LNCaP clone FGC (cell line): ENCODE measurements around the gene TP53TG5.

Experiments
- DNase-seq: peaks from one replicate; pipeline ENCODE4 v3.0.0-alpha.2; 2011; ENCODE audit warnings: low read depth
- H3K4me3 ChIP-seq: 2 replicates; pipeline ENCODE4 v1.5.1; 2011; ENCODE audit warnings: mild to moderate bottlenecking, low read depth, low read length, control low read depth
- CTCF ChIP-seq: IDR thresholded peaks from 2 replicates; pipeline ENCODE4 v1.5.1; 2012; ENCODE audit warnings: mild to moderate bottlenecking; ENCODE audit not compliant: control insufficient read depth, insufficient read depth; ENCODE audit errors: extremely low read depth

Gene TP53TG5

GRCh38 chr20:45359406-45360148 is 18.5 kb downstream of the TP53TG5 start:
- TF ChIP-seq CTCF = no peak
- no peak overlapping the region for H3K4me3 ChIP-seq
- DNase-seq = no peak

- H3K4me3 ChIP-seq = no peak overlapping the region
- TF ChIP-seq CTCF = no peak
- no peak for DNase-seq
Observed at GRCh38 chr20:45359069-45359405, 19.1 kb downstream of the TP53TG5 start.

GRCh38 chr20:45358282-45359068 is 19.6 kb downstream of the TP53TG5 start:
- no peak for TF ChIP-seq CTCF
- no peak for DNase-seq

GRCh38 chr20:45355209-45356084 is 22.7 kb downstream of the TP53TG5 start:
- no peak overlapping the region for H3K4me3 ChIP-seq
- no peak for DNase-seq
- no peak for TF ChIP-seq CTCF

More at GRCh38 chr20:45358282-45359068, 19.6 kb downstream of the TP53TG5 start:
- H3K4me3 ChIP-seq = no peak overlapping the region

GRCh38 chr20:45354423-45355208 is 23.5 kb downstream of the TP53TG5 start:
- TF ChIP-seq CTCF = no peak
- no peak for DNase-seq
- H3K4me3 ChIP-seq = no peak overlapping the region

GRCh38 chr20:45353746-45354145 is 24.4 kb downstream of the TP53TG5 start:
- no peak overlapping the region for H3K4me3 ChIP-seq
- TF ChIP-seq CTCF = no peak
- no peak for DNase-seq
